RWPE2 (cell line): ENCODE measurements around the gene AQP9.

ENCODE experiments used
- ATAC-seq: fragments of 200-7000 bp; cut with Tn5 transposase; 3 replicates; pipeline ENCODE4 v1.9.1; 2021; ENCODE audit warnings: low read depth
- DNase-seq: peaks from one replicate; pipeline ENCODE4 v3.0.0-alpha.2; 2020; ENCODE audit warnings: low spot score
- H3K27ac ChIP-seq: fragments of 450-650 bp; 2 replicates; pipeline ENCODE4 v1.5.1; 2017; ENCODE audit warnings: mild to moderate bottlenecking; ENCODE audit not compliant: poor library complexity, severe bottlenecking
- H3K27me3 ChIP-seq: fragments of 250-450 bp; sonication (Bioruptor Pico); 2 replicates; pipeline ENCODE4 v1.5.1; 2021; ENCODE audit warnings: mild to moderate bottlenecking, moderate library complexity; ENCODE audit not compliant: insufficient read depth, poor library complexity, severe bottlenecking
- H3K36me3 ChIP-seq: fragments of 250-450 bp; sonication (Bioruptor Pico); 2 replicates; pipeline ENCODE4 v1.5.1; 2020; ENCODE audit warnings: low read depth, mild to moderate bottlenecking, moderate library complexity
- H3K4me1 ChIP-seq: fragments of 250-450 bp; sonication (Bioruptor Pico); 2 replicates; pipeline ENCODE4 v1.5.1; 2021; ENCODE audit warnings: mild to moderate bottlenecking, moderate library complexity; ENCODE audit not compliant: insufficient read depth, poor library complexity, severe bottlenecking
- H3K4me3 ChIP-seq: fragments of 250-450 bp; sonication (Bioruptor Pico); 2 replicates; pipeline ENCODE4 v1.5.1; 2021; ENCODE audit warnings: mild to moderate bottlenecking, moderate library complexity; ENCODE audit not compliant: severe bottlenecking
- H3K9me3 ChIP-seq: fragments of 250-450 bp; sonication (Bioruptor Pico); 2 replicates; pipeline ENCODE4 v1.5.1; 2021; ENCODE audit warnings: mild to moderate bottlenecking, moderate library complexity; ENCODE audit not compliant: severe bottlenecking
- TF ChIP-seq, protein P1 (sequence below): fragments of 450-650 bp; IDR thresholded peaks from one replicate; pipeline ENCODE4 v1.5.1; 2017; ENCODE audit warnings: mild to moderate bottlenecking, moderate library complexity; ENCODE audit not compliant: poor library complexity, severe bottlenecking

AQP9 gene

DNA sequence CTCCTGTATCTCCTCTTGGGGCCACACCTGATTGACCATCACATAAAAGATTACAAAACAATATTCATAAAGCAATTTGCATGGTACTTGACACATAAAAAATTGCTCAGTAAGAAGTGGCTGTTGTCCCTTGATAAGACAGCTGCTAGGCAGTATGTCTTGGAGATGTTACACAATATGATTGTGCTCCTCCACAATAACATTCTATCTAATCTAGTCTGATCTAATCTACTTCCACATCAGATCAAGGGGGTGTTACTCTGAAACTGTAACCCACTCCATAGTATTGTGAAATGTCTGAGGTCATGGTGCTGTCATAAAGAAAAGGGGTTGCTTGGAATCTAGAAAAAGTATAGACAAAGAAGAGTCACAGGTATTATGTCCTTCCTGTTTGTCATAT is 23.4 kb upstream of the AQP9 start:
- Histone ChIP-seq H3K27me3 (no peaks in the 10 kb centered on the region), H3K4me1 (no peaks in the 10 kb centered on the region), H3K9me3 (no peaks in the 10 kb centered on the region), H3K4me3 (no peak overlapping the region), H3K36me3 (no peaks in the 10 kb centered on the region), H3K27ac (no peak overlapping the region)
- TF ChIP-seq, protein P1, sequence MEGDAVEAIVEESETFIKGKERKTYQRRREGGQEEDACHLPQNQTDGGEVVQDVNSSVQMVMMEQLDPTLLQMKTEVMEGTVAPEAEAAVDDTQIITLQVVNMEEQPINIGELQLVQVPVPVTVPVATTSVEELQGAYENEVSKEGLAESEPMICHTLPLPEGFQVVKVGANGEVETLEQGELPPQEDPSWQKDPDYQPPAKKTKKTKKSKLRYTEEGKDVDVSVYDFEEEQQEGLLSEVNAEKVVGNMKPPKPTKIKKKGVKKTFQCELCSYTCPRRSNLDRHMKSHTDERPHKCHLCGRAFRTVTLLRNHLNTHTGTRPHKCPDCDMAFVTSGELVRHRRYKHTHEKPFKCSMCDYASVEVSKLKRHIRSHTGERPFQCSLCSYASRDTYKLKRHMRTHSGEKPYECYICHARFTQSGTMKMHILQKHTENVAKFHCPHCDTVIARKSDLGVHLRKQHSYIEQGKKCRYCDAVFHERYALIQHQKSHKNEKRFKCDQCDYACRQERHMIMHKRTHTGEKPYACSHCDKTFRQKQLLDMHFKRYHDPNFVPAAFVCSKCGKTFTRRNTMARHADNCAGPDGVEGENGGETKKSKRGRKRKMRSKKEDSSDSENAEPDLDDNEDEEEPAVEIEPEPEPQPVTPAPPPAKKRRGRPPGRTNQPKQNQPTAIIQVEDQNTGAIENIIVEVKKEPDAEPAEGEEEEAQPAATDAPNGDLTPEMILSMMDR: no peak
- DNase-seq (no peak), ATAC-seq (no peak)

DNA sequence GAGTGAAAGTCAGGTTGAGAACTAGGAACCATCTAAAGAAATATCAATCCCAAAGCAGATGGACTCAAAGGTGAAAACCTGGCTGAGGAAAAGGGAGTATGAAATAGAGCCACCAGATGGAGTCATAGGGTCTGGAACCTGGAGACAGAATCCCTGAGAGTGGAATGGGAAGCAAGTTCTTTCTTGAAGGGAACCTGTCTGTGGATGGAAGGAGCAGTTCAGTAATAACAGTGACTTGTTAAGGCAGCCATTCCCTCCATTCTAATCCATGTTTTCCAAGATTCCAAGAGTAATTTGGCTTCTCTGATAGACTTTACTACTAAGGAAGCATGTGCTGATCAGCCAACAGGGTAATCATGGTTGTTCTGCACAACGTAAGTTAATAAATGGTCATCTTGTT is 22.5 kb upstream of the AQP9 start:
- no peak overlapping the region for H3K27ac ChIP-seq
- no peaks in the 10 kb centered on the region for H3K4me1 ChIP-seq
- H3K9me3 ChIP-seq: no peaks in the 10 kb centered on the region
- TF ChIP-seq, protein P1: peak; percentile 63
- H3K27me3 ChIP-seq: no peaks in the 10 kb centered on the region
- H3K36me3 ChIP-seq: no peaks in the 10 kb centered on the region
- ATAC-seq (peak; percentile 48; the same call in 1 of the 3 replicates), DNase-seq (no peak)
- no peak overlapping the region for H3K4me3 ChIP-seq

DNA sequence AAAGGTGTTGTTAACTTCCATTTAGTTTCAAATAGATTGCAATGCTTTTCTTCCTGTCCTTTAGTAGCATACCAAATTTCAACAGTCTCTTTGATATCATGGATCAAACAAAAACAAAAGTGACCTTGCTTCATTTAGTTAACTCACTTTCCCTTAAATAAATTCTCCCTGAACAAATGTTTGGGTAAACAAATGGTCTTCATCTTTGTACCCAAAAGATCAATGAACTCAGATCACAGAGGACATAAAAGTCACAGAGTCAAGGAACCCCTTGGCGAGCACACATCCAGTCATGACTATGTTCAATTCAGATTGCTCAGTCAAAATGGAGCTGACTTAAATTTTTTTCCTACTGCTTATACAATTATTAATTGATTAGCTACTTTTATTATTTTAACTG is 20.6 kb upstream of the AQP9 start:
- no peaks in the 10 kb centered on the region for H3K4me1 ChIP-seq
- no peak overlapping the region for H3K27ac ChIP-seq
- H3K27me3 ChIP-seq: no peaks in the 10 kb centered on the region
- TF ChIP-seq, protein P1: no peak
- no peak for ATAC-seq
- no peaks in the 10 kb centered on the region for H3K36me3 ChIP-seq
- no peaks in the 10 kb centered on the region for H3K9me3 ChIP-seq
- DNase-seq: no peak
- H3K4me3 ChIP-seq: no peak overlapping the region

DNA sequence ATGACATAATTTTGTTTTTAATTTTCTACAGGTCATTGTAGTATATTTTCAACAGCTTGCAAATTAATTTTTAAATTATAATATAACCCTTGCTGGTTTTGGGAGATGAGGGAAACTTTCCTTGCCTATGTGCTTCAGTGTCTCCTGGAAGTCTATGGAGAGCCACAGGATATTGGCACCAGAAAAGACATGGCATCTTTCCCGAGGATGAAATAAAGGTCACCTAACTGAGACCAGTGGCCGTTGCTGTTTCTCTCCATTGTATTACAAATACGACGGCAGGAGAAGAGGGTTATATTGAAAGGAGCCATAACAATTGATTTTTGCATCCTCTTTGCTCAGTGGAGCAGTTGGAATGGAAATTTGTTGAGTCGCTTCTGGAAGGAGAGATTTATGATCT is 19.9 kb upstream of the AQP9 start:
- no peaks in the 10 kb centered on the region for H3K27me3 ChIP-seq
- no peak overlapping the region for H3K27ac ChIP-seq
- ATAC-seq: no peak

DNA sequence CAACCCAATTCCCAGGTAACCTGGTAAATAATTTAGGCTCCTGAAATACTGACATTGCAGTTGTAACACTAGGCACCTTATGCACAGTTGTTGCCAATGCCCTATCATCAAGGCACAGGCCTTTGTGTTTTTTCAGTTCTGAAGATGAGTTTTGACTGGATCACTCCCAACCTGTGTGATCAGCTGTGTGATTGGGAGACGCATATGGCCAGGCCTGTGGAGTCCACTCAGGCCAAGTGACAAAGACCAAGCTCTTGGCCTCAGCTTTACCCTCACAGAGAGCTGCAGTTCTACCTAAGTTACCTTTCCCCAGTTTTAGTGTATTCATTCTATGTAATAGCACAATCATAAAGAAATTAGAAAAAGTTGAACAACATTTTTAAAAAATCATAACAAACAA is 19.2 kb upstream of the AQP9 start:
- Histone ChIP-seq H3K4me1 (no peaks in the 10 kb centered on the region), H3K27ac (no peak overlapping the region), H3K36me3 (no peaks in the 10 kb centered on the region), H3K4me3 (no peak overlapping the region), H3K27me3 (no peaks in the 10 kb centered on the region), H3K9me3 (no peaks in the 10 kb centered on the region)
- DNase-seq (no peak), ATAC-seq (no peak)
- TF ChIP-seq, protein P1: no peak

More for the DNA sequence above, 19.9 kb upstream of the AQP9 start:
- H3K4me3 ChIP-seq: no peak overlapping the region
- no peak for DNase-seq
- no peaks in the 10 kb centered on the region for H3K9me3 ChIP-seq
- TF ChIP-seq, protein P1: no peak
- no peaks in the 10 kb centered on the region for H3K36me3 ChIP-seq
- no peaks in the 10 kb centered on the region for H3K4me1 ChIP-seq
